Fibroblast of lung (primary cell): ENCODE measurements around the gene STK11IP.

ENCODE experiments used
- EZH2 ChIP-seq: IDR thresholded peaks from 2 replicates; pipeline ENCODE4 v1.5.1; 2012; ENCODE audit warnings: low read length, control low read depth, mild to moderate bottlenecking; ENCODE audit errors: missing control alignments
- TF ChIP-seq, protein P1 (sequence below), 2 donors: IDR thresholded peaks in 1 of 2; conservative IDR thresholded peaks in 1 of 2; 1 replicate in 1 of 2; 2 replicates in 1 of 2; pipeline ENCODE4 v1.5.1; 2011 to 2012; ENCODE audit warnings: low read length in 2 of 2, control low read depth in 1 of 2, inconsistent platforms in 1 of 2, low read depth in 1 of 2, mild to moderate bottlenecking in 1 of 2

- TF ChIP-seq EZH2, result no peak
- TF ChIP-seq, protein P1, sequence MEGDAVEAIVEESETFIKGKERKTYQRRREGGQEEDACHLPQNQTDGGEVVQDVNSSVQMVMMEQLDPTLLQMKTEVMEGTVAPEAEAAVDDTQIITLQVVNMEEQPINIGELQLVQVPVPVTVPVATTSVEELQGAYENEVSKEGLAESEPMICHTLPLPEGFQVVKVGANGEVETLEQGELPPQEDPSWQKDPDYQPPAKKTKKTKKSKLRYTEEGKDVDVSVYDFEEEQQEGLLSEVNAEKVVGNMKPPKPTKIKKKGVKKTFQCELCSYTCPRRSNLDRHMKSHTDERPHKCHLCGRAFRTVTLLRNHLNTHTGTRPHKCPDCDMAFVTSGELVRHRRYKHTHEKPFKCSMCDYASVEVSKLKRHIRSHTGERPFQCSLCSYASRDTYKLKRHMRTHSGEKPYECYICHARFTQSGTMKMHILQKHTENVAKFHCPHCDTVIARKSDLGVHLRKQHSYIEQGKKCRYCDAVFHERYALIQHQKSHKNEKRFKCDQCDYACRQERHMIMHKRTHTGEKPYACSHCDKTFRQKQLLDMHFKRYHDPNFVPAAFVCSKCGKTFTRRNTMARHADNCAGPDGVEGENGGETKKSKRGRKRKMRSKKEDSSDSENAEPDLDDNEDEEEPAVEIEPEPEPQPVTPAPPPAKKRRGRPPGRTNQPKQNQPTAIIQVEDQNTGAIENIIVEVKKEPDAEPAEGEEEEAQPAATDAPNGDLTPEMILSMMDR (conservative IDR thresholded peaks at IDR 0.05 in 1 of 2, IDR thresholded peaks at IDR 0.05 in 1 of 2; ENCODE audit: low read depth in 1 of 2, low read length in 2 of 2), result no peak
These were observed 25.2 kb upstream of the STK11IP start, which contains the start of gene INHA for GRCh38 chr2:219572237-219573001.
